Spleen (tissue), 7 donors: ENCODE measurements around the gene TMEM174.

Experiments
- POLR2A ChIP-seq, 3 donors: fragments of 450-650 bp; IDR thresholded peaks; one replicate each; pipeline ENCODE4 v1.5.1; 2017; ENCODE audit warnings: antibody characterized with exemption in 3 of 3, mild to moderate bottlenecking in 1 of 3
- TF ChIP-seq, protein P1 (sequence below), 11 experiments: fragments of 200-600 bp in 7 of 11; fragments of 450-650 bp in 4 of 11; sonication (generic) in 4 of 11; IDR thresholded peaks in 8 of 11; conservative IDR thresholded peaks in 3 of 11; 1 replicate in 7 of 11; 2 replicates in 4 of 11; pipeline versions ENCODE4 v1.4.0 to v1.8.0; 2016 to 2021; ENCODE audit warnings: antibody characterized with exemption in 11 of 11, inconsistent platforms in 4 of 11, mild to moderate bottlenecking in 1 of 11
- donor health status: DM: no; HTN: no; CAD: no; lungs with moderate emphysema.
- donor health status: DM: no; HTN: no; CAD: no.
- donor health status: DM: no; HTN: no; CAD: no.

DNA sequence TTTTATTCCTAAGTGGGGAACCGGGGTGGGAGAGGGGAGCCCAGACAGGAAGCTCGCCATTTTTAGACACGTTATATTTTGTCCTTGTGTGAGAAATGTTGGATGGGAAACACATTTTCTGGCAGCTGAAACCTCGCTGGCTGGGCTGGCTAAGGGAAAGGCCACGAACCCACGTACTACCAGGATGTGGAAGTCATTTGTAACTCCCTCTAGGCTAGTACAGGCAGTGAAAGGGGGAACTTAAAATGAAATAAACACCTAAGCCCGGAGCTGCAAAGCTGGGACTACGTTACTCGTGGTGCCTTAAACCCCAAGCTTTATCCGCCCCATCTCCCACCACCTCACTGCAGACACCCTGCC lies 42.5 kb downstream of the TMEM174 start:
- TF ChIP-seq, protein P1, sequence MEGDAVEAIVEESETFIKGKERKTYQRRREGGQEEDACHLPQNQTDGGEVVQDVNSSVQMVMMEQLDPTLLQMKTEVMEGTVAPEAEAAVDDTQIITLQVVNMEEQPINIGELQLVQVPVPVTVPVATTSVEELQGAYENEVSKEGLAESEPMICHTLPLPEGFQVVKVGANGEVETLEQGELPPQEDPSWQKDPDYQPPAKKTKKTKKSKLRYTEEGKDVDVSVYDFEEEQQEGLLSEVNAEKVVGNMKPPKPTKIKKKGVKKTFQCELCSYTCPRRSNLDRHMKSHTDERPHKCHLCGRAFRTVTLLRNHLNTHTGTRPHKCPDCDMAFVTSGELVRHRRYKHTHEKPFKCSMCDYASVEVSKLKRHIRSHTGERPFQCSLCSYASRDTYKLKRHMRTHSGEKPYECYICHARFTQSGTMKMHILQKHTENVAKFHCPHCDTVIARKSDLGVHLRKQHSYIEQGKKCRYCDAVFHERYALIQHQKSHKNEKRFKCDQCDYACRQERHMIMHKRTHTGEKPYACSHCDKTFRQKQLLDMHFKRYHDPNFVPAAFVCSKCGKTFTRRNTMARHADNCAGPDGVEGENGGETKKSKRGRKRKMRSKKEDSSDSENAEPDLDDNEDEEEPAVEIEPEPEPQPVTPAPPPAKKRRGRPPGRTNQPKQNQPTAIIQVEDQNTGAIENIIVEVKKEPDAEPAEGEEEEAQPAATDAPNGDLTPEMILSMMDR (IDR thresholded peaks at IDR 0.05 in 8 of 11, conservative IDR thresholded peaks at IDR 0.05 in 3 of 11) = no peak
- TF ChIP-seq POLR2A (IDR thresholded peaks at IDR 0.05) = no peak
